ENCODE results near the gene BABAM2. TPM values are rescaled to one million over a fixed set of nuclear protein-coding genes. Genes with fewer than 3 reads are reported as not detected.

The BABAM2 gene
- total RNA-seq, 4 donors from 2014 or later, result 35.5 to 44.9 (median 39.9) TPM

DNA sequence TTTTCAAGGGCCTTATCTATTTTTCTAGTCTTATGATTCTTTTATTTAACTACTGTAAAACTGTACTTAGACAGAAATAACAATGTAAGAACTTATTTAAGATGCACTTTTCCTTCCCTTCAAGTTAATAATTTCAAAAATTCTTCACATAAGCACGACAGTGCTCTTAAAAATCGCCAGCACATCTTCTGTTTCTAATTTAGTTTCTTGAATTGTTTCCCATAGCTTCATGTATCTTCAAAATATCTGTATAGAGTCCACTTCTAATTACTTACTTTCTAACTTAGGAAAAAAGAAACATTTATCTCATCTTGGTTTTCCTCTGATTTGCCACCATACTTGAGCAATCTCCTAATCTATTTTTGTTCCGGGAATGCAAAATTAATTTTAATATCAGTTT is 196.1 kb downstream of the BABAM2 start:
- intact Hi-C loops (cut with DNase I), result no loop called here
- Histone ChIP-seq H3K4me3 (no peak overlapping the region), H3K27me3 (no peaks in the 10 kb centered on the region), H3K27ac (replicated peaks in 1 of 4) (no peak overlapping the region), H3K4me1 (peaks cover 0 to 12% (median 9%) of the 10 kb centered on the region in 4 donors), H3K36me3 (no peaks in the 10 kb centered on the region), H3K9me3 (no peaks in the 10 kb centered on the region)
- no peak for DNase-seq (ENCODE audit: extremely low spot score)
- 75% methylated on average over 3 of the region's 3 CpGs for WGBS
- TF ChIP-seq POLR2A (IDR thresholded peaks at IDR 0.05; ENCODE audit: low read depth), result no peak
- TF ChIP-seq, protein P1, sequence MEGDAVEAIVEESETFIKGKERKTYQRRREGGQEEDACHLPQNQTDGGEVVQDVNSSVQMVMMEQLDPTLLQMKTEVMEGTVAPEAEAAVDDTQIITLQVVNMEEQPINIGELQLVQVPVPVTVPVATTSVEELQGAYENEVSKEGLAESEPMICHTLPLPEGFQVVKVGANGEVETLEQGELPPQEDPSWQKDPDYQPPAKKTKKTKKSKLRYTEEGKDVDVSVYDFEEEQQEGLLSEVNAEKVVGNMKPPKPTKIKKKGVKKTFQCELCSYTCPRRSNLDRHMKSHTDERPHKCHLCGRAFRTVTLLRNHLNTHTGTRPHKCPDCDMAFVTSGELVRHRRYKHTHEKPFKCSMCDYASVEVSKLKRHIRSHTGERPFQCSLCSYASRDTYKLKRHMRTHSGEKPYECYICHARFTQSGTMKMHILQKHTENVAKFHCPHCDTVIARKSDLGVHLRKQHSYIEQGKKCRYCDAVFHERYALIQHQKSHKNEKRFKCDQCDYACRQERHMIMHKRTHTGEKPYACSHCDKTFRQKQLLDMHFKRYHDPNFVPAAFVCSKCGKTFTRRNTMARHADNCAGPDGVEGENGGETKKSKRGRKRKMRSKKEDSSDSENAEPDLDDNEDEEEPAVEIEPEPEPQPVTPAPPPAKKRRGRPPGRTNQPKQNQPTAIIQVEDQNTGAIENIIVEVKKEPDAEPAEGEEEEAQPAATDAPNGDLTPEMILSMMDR (IDR thresholded peaks at IDR 0.05), result no peak
- no peak for TF ChIP-seq POLR2AphosphoS5 (IDR thresholded peaks at IDR 0.05)
- TF ChIP-seq EP300 (IDR thresholded peaks at IDR 0.05), result no peak

DNA sequence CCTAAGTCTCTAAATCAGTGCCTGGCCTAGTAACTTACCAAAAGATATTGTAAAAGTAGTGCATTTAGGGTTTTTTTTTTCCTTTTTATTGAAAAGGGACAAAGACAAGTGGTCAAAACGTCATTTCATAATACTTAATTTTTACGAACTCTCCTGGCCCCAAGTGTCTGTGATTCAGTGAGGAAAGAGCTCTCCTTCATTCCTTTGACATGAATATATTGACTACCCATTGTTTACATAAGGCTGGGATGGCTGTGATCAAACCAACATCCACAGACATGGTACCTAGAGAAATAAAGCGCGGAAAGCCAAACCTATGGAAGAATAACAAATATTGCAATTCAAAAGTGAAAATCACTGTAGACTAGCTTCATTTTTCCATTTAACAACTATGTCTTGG is 198.4 kb downstream of the BABAM2 start:
- 94% methylated on average over 4 of the region's 4 CpGs for WGBS
- Histone ChIP-seq H3K27me3 (no peaks in the 10 kb centered on the region), H3K36me3 (no peaks in the 10 kb centered on the region), H3K4me3 (no peak overlapping the region), H3K4me1 (peaks cover 0 to 9% (median 7%) of the 10 kb centered on the region in 4 donors), H3K27ac (replicated peaks in 1 of 4) (no peak overlapping the region), H3K9me3 (no peaks in the 10 kb centered on the region)
- no peak for DNase-seq (ENCODE audit: extremely low spot score)
- TF ChIP-seq POLR2AphosphoS5 (IDR thresholded peaks at IDR 0.05) (no peak), POLR2A (IDR thresholded peaks at IDR 0.05; ENCODE audit: low read depth) (no peak)
- TF ChIP-seq, protein P1 (IDR thresholded peaks at IDR 0.05), result no peak
- intact Hi-C loops (cut with DNase I), result no loop called here

- no peaks in the 10 kb centered on the region for H3K36me3 ChIP-seq
- no peak overlapping the region for H3K27ac ChIP-seq (replicated peaks in 1 of 4)
- 100% methylated on average over 1 of the region's 1 CpG for WGBS
- H3K27me3 ChIP-seq, result no peaks in the 10 kb centered on the region
- no peak for TF ChIP-seq POLR2AphosphoS5 (IDR thresholded peaks at IDR 0.05)
- no peak for TF ChIP-seq EP300 (IDR thresholded peaks at IDR 0.05)
- TF ChIP-seq, protein P1 (IDR thresholded peaks at IDR 0.05), result no peak
- no peak for TF ChIP-seq POLR2A (IDR thresholded peaks at IDR 0.05; ENCODE audit: low read depth)
- H3K4me3 ChIP-seq, result no peak overlapping the region
- no peaks in the 10 kb centered on the region for H3K9me3 ChIP-seq
- no peak for DNase-seq (ENCODE audit: extremely low spot score)
- intact Hi-C loops (cut with DNase I), result no loop called here
- peaks cover 0 to 7% (median 4%) of the 10 kb centered on the region in 4 donors for H3K4me1 ChIP-seq
Observed at GRCh38 chr2:28089486-28089885, 199.0 kb downstream of the BABAM2 start.

DNA sequence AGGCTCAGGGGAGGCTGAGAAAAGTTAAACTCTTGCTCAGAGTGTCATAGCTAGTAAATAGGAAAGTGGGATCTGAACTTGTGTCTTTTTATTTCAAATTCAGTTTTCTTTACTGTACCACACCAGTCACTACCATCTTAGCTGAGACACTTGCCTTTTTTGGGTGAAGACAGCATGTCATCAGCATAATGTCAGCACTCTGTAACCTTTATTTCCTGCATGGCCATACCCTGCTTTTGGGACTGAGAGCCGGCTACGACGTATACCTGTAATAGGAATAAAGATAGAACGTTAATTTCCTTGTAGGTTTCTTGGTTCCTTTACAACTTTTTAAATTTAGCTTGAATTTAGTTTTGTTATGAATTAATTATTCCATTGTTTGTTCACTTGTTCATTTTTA is 202.8 kb downstream of the BABAM2 start:
- H3K27ac ChIP-seq (replicated peaks in 1 of 4), result no peak overlapping the region
- H3K4me1 ChIP-seq, result peaks cover 0 to 8% (median 3%) of the 10 kb centered on the region in 4 donors
- no peak for TF ChIP-seq POLR2AphosphoS5 (IDR thresholded peaks at IDR 0.05)
- no peaks in the 10 kb centered on the region for H3K27me3 ChIP-seq
- H3K4me3 ChIP-seq, result no peak overlapping the region
- intact Hi-C loops (cut with DNase I), result no loop called here
- 81% methylated on average over 4 of the region's 4 CpGs for WGBS
- H3K9me3 ChIP-seq, result no peaks in the 10 kb centered on the region
- H3K36me3 ChIP-seq, result no peaks in the 10 kb centered on the region
- DNase-seq (ENCODE audit: extremely low spot score), result no peak

- no peak overlapping the region for H3K4me3 ChIP-seq
- no peak for TF ChIP-seq POLR2AphosphoS5 (IDR thresholded peaks at IDR 0.05)
- no peak for DNase-seq (ENCODE audit: extremely low spot score)
- intact Hi-C loops (cut with DNase I), result no loop called here
- H3K27ac ChIP-seq (replicated peaks in 1 of 4), result no peak overlapping the region
- WGBS, result 71% methylated on average over 2 of the region's 2 CpGs
- peaks cover 0 to 8% (median 3%) of the 10 kb centered on the region in 4 donors for H3K4me1 ChIP-seq
- H3K36me3 ChIP-seq, result no peaks in the 10 kb centered on the region
- H3K9me3 ChIP-seq, result no peaks in the 10 kb centered on the region
- H3K27me3 ChIP-seq, result no peaks in the 10 kb centered on the region
Observed at GRCh38 chr2:28093768-28094167, 203.2 kb downstream of the BABAM2 start.

DNA sequence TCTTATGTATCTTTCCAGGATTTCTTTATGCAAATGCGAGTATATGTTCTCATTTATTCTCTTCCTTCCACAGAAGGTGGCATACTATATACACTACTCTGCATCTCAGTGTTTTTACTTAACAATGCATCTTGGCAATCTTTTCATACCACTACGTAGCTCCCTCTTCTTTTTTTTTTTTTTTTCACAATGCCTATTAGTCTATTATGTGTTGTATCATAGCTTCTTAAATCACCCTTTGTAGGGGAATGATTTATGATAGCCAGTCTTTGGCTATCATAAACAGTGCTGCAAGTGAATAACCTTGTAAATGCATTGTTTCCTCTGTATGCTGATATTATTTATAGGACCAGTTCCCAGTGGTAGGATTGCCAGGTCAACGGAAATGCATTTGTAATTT is 204.2 kb downstream of the BABAM2 start:
- no peaks in the 10 kb centered on the region for H3K9me3 ChIP-seq
- no peak for DNase-seq (ENCODE audit: extremely low spot score)
- no peaks in the 10 kb centered on the region for H3K27me3 ChIP-seq
- H3K36me3 ChIP-seq, result no peaks in the 10 kb centered on the region
- H3K4me1 ChIP-seq, result peaks cover 0 to 8% (median 3%) of the 10 kb centered on the region in 4 donors
- intact Hi-C loops (cut with DNase I), result no loop called here
- H3K4me3 ChIP-seq, result no peak overlapping the region
- H3K27ac ChIP-seq (replicated peaks in 1 of 4), result no peak overlapping the region
- 76% methylated on average over 3 of the region's 3 CpGs for WGBS
- TF ChIP-seq, protein P1 (IDR thresholded peaks at IDR 0.05), result no peak
- TF ChIP-seq POLR2AphosphoS5 (IDR thresholded peaks at IDR 0.05) (no peak), POLR2A (IDR thresholded peaks at IDR 0.05; ENCODE audit: low read depth) (no peak), EP300 (IDR thresholded peaks at IDR 0.05) (no peak)

Measured in esophagus muscularis mucosa (tissue), 4 donors.